GM13977 (cell line): ENCODE measurements around the gene CLCN2.

ENCODE experiments used
- DNase-seq: peaks from one replicate; pipeline ENCODE4 v3.0.0; 2012; ENCODE audit warnings: low spot score
- in situ Hi-C: fragments of 300-500 bp; cut with MboI; formaldehyde crosslinking; loops from one replicate; pipeline ENCODE4 v1.12.0; 2022; ENCODE audit warnings: low sequenced_read_pairs, low pct_unique_long_range_greater_than_20kb, mixed read lengths, inconsistent platforms; ENCODE audit not compliant: unreplicated experiment
- TF ChIP-seq, protein P1 (sequence below): IDR thresholded peaks from 2 replicates; pipeline ENCODE4 v1.5.1; 2012; ENCODE audit warnings: mild to moderate bottlenecking, control low read depth; ENCODE audit not compliant: insufficient read depth; ENCODE audit errors: extremely low read depth, missing control alignments

CLCN2 gene

DNA sequence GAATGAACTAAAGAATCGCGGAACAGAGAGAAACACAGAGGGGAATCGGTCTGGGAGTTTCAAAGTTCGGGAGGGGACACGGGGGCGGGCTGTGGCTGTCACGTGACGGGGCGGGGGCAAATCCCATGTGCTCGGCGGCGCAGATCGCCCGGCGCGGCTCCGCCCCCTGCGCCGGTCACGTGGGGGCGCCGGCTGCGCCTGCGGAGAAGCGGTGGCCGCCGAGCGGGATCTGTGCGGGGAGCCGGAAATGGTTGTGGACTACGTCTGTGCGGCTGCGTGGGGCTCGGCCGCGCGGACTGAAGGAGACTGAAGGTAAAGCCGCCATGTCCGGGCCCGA is 47.1 kb downstream of the CLCN2 start, which contains the start of gene EIF4G1:
TSS of gene EIF4G1 (plus strand) at position 244 of the 337 bp plus-strand sequence. CDS start 1,191 bp downstream, outside the sequence.
- in situ Hi-C loops, result no loop called here
- TF ChIP-seq, protein P1, sequence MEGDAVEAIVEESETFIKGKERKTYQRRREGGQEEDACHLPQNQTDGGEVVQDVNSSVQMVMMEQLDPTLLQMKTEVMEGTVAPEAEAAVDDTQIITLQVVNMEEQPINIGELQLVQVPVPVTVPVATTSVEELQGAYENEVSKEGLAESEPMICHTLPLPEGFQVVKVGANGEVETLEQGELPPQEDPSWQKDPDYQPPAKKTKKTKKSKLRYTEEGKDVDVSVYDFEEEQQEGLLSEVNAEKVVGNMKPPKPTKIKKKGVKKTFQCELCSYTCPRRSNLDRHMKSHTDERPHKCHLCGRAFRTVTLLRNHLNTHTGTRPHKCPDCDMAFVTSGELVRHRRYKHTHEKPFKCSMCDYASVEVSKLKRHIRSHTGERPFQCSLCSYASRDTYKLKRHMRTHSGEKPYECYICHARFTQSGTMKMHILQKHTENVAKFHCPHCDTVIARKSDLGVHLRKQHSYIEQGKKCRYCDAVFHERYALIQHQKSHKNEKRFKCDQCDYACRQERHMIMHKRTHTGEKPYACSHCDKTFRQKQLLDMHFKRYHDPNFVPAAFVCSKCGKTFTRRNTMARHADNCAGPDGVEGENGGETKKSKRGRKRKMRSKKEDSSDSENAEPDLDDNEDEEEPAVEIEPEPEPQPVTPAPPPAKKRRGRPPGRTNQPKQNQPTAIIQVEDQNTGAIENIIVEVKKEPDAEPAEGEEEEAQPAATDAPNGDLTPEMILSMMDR, result no peak
- peak; percentile 99 for DNase-seq

DNA sequence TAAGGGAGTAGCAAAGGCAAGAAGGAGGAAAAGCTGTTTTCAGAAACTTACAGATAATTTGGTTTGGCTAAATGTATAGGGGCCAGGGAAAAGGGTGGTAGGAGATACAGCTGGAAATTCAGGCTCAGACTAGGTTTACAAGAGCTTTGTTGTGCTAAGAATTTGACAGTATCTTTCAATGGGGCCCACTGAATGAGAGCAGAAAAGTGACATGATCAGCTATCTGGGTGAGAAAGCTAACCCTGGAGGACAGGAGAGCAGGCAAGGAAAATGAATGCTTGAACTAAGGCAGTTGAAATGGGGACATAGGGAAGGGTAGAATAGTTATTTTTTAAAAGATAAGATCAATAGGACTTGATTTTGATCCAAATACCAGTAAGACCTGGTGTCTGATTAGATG is 49.8 kb downstream of the CLCN2 start:
- DNase-seq, result no peak
- in situ Hi-C loops, result no loop called here
- TF ChIP-seq, protein P1, result no peak

DNA sequence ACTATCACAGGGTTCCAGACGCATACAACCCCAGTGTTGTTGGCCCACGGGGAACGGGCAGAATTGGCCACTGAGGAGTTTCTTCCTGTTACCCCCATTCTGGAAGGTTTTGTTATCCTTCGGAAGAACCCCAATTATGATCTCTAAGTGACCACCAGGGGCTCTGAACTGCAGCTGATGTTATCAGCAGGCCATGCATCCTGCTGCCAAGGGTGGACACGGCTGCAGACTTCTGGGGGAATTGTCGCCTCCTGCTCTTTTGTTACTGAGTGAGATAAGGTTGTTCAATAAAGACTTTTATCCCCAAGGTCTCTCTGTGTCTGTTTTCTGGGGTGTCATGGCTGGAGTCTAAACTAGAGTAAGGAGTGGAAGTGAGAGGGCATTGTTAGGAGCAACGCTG is 52.7 kb downstream of the CLCN2 start:
- DNase-seq, result no peak
- in situ Hi-C loops, result no loop called here
- TF ChIP-seq, protein P1, result no peak

DNA sequence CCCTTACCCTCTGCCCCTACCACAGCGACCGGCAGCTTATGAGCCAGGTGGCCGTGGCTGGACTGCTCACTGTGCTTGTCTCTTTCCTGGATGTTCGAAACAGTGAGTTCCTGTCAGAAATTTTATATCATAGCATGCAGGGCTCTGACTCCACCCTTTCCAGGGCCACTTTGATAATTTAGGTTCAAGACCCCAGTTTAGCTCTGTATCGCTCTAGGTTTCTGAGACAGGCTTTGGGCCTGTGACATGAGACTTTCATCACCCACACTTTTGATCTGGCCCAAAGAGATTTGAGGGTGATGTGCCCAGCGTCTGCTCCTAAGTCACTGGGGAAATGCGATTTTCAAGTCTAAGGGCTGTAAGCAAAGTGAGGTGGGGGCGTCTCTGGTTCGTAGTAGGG is 53.5 kb downstream of the CLCN2 start:
- no peak for DNase-seq
- TF ChIP-seq, protein P1, result no peak
- in situ Hi-C loops, result no loop called here

DNA sequence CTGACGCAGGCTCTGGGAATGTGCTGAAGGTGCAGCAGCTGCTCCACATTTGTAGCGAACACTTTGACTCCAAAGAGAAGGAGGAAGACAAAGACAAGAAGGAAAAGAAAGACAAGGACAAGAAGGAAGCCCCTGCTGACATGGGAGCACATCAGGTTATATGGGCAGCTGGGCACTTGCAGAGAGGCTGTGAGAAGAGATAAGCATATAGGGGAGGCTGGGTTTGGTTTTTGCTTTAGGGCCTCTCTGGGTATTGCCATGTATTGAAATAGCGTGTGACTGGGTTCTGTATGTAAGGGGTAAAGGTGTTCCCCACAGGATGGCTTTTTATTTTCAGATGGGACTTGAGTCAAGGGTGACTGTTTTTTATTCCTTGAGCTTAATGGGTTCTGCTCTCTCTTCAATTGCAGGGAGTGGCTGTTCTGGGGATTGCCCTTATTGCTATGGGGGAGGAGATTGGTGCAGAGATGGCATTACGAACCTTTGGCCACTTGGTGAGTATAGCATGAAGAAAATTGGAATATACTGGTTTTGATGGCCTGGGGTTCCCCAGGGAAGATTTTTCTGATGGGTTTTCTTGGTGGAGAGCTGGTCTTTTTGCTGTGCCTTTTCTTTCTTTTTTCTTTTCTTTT is 54.9 kb downstream of the CLCN2 start:
- no peak for DNase-seq
- in situ Hi-C loops, result no loop called here
- TF ChIP-seq, protein P1, result no peak

DNA sequence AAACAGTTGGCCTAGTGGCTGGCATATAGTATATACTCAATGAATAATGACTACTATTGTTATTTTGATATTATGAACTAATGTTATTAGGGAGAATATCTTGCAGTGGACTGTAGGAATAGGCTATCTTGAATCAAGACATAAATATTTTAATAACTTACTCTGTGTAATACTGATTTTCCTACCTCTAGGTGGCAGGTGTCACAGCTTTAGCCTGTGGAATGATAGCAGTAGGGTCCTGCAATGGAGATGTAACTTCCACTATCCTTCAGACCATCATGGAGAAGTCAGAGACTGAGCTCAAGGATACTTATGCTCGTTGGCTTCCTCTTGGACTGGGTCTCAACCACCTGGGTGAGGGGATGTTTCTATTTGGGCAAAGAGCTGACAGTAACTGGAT is 55.8 kb downstream of the CLCN2 start:
- DNase-seq, result no peak
- in situ Hi-C loops, result no loop called here
- TF ChIP-seq, protein P1, result peak; percentile 15

DNA sequence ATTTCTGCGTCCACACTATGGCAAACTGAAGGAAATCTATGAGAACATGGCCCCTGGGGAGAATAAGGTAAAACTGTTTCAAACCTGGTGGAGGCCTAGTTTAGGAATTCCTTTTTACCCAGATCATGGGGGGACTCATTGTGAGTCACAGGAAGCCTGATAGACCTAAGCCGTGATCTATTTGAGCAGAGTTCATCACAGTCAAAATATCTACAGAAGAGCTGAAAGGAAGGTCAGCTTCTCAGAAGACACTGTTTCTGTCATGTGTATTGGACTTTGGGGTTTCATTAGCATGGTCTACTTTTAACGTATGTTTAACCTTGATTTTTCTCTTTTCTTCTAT is 61.1 kb downstream of the CLCN2 start:
- no peak for DNase-seq
- TF ChIP-seq, protein P1, result no peak
- in situ Hi-C loops, result no loop called here
